ENCODE measurements around the gene LGALS16. TPM values are rescaled to one million over a fixed set of nuclear protein-coding genes. Genes with fewer than 3 reads are reported as not detected.
"Not testable (repeated sequence)": the region's sequence is repeated elsewhere in the genome, so short reads cannot be mapped to it uniquely, and the experiment has no call there.

Gene LGALS16
- total and polyA plus RNA-seq, 8 donors = not detected

- Histone ChIP-seq H3K4me3 (no peak overlapping the region), H3K9me3 (no peaks in the 10 kb centered on the region), H3K27ac (no peak overlapping the region), H3K4me1 (no peaks in the 10 kb centered on the region), H3K36me3 (no peaks in the 10 kb centered on the region), H3K27me3 (peaks cover 0 to 18% (median 0%) of the 10 kb centered on the region in 3 donors)
- TF ChIP-seq CTCF (IDR thresholded peaks at IDR 0.05) (no peak), POLR2A (IDR thresholded peaks at IDR 0.05) (no peak), EP300 (IDR thresholded peaks at IDR 0.05) (no peak), POLR2AphosphoS5 (IDR thresholded peaks at IDR 0.05) (no peak)
- no peak for DNase-seq
- 36 to 48% (median 41%) methylated on average over 4 of the region's 4 CpGs for WGBS, 5 donors
- intact Hi-C loops (cut with DNase I; ENCODE audit: low total_unique reads) = loop anchor here (5.0 kb wide), 1 partner anchor 114 kb away; no protein-coding TSS in a partner anchor
Measured at GRCh38 chr19:39670998-39671397, 15.3 kb downstream of the LGALS16 start.

GRCh38 chr19:39671739-39672363 lies 16.1 kb downstream of the LGALS16 start:
- Histone ChIP-seq H3K27ac (no peak overlapping the region), H3K4me3 (no peak overlapping the region), H3K9me3 (no peaks in the 10 kb centered on the region), H3K4me1 (no peaks in the 10 kb centered on the region), H3K27me3 (peaks cover 0 to 15% (median 0%) of the 10 kb centered on the region in 3 donors), H3K36me3 (no peaks in the 10 kb centered on the region)
- intact Hi-C loops (cut with DNase I; ENCODE audit: low total_unique reads) = loop anchor here (5.0 kb wide), 1 partner anchor 115 kb away; no protein-coding TSS in a partner anchor
- WGBS, 5 donors = 8 to 13% (median 9%) methylated on average over 9 of the region's 9 CpGs
- TF ChIP-seq POLR2AphosphoS5 (IDR thresholded peaks at IDR 0.05) = no peak
- TF ChIP-seq EP300 (IDR thresholded peaks at IDR 0.05) = no peak
- TF ChIP-seq CTCF (IDR thresholded peaks at IDR 0.05) = peak in 5 of 7 experiments; percentile 11 to 54 (median 25)
- no peak for TF ChIP-seq POLR2A (IDR thresholded peaks at IDR 0.05)
- peak; percentile 29 to 72 for DNase-seq

GRCh38 chr19:39672473-39672872 lies 16.8 kb downstream of the LGALS16 start:
- TF ChIP-seq CTCF (IDR thresholded peaks at IDR 0.05) = no peak
- TF ChIP-seq EP300 (IDR thresholded peaks at IDR 0.05) = no peak
- TF ChIP-seq POLR2A (IDR thresholded peaks at IDR 0.05) = no peak
- TF ChIP-seq POLR2AphosphoS5 (IDR thresholded peaks at IDR 0.05) = no peak
- Histone ChIP-seq H3K4me3 (no peak overlapping the region), H3K36me3 (no peaks in the 10 kb centered on the region), H3K4me1 (peaks cover 0 to 2% (median 0%) of the 10 kb centered on the region in 4 donors), H3K27ac (no peak overlapping the region), H3K9me3 (no peaks in the 10 kb centered on the region), H3K27me3 (peaks cover 0 to 15% (median 0%) of the 10 kb centered on the region in 3 donors)
- WGBS, 5 donors = 63 to 77% (median 69%) methylated on average over 5 of the region's 5 CpGs
- intact Hi-C loops (cut with DNase I; ENCODE audit: low total_unique reads) = loop anchor here (5.0 kb wide), 1 partner anchor 115 kb away; no protein-coding TSS in a partner anchor
- no peak for DNase-seq

- H3K27ac ChIP-seq, DNase-seq, H3K9me3 ChIP-seq, H3K4me3 ChIP-seq, H3K36me3 ChIP-seq: not testable (repeated sequence)
- 24 to 38% (median 30%) methylated on average over 1 of the region's 1 CpG for WGBS, 5 donors
- intact Hi-C loops (cut with DNase I; ENCODE audit: low total_unique reads) = loop anchor here (5.0 kb wide), 1 partner anchor 117 kb away; no protein-coding TSS in a partner anchor
- Histone ChIP-seq H3K27me3 (peaks cover 0 to 15% (median 0%) of the 10 kb centered on the region in 3 donors), H3K4me1 (peaks cover 0 to 12% (median 11%) of the 10 kb centered on the region in 4 donors)
Measured at GRCh38 chr19:39673862-39674261, 18.1 kb downstream of the LGALS16 start.

- TF ChIP-seq CTCF (IDR thresholded peaks at IDR 0.05) = no peak
- TF ChIP-seq POLR2A (IDR thresholded peaks at IDR 0.05) = no peak
- 60 to 73% (median 67%) methylated on average over 3 of the region's 3 CpGs for WGBS, 5 donors
- Histone ChIP-seq H3K4me1 (peaks cover 0 to 20% (median 18%) of the 10 kb centered on the region in 4 donors), H3K4me3 (no peak overlapping the region), H3K27ac (no peak overlapping the region), H3K27me3 (peaks cover 0 to 13% (median 0%) of the 10 kb centered on the region in 3 donors), H3K9me3 (no peaks in the 10 kb centered on the region), H3K36me3 (no peaks in the 10 kb centered on the region)
- DNase-seq = no peak
- intact Hi-C loops (cut with DNase I; ENCODE audit: low total_unique reads) = no loop called here
Measured at GRCh38 chr19:39676004-39676403, 20.3 kb downstream of the LGALS16 start.
